ENCODE results near the gene DAAM2. TPM values are rescaled to one million over a fixed set of nuclear protein-coding genes. Genes with fewer than 3 reads are reported as not detected.
A peak's percentile ranks its signal among the peaks of the same experiment; 100 is the strongest.

DAAM2 gene
- total RNA-seq, 1 donor from 2014 or later = 14.0 TPM

GRCh38 chr6:39932386-39932910, 140.3 kb downstream of the DAAM2 start:
- no peak for DNase-seq

DNA sequence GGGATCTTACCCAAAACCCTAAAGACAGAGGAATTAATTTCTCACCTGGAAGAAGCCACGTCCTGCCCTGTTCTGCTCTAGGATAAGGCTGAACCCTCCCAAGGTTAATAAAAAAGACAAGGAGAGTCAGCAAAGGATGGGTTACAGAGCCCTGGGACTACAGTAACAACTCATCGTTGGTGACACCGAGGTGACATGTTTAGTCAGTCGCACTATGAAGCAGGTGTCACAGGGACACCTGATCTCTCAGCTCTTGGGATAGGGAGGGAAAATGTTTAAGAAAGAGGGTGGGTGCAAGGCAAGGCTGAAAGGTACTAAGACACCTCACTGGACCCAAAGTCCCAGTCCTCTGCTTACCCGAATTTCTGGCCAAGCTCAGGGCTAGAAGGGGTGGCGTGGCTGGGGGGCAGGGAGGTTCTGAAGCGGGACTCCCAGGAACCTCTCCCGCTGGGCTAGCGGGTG, 141.5 kb downstream of the DAAM2 start:
- DNase-seq = no peak

- peak; percentile 79 for DNase-seq
Measured at GRCh38 chr6:39934131-39934757, 142.1 kb downstream of the DAAM2 start, which contains the start of gene MOCS1. Gene MOCS1, minus strand, starts transcription at chr6:39934462. Its CDS starts 45 bp downstream, at chr6:39934417.

GRCh38 chr6:39935241-39935640, 143.1 kb downstream of the DAAM2 start:
- DNase-seq = no peak

GRCh38 chr6:39936857-39937256, 144.7 kb downstream of the DAAM2 start:
- no peak for DNase-seq

DNA sequence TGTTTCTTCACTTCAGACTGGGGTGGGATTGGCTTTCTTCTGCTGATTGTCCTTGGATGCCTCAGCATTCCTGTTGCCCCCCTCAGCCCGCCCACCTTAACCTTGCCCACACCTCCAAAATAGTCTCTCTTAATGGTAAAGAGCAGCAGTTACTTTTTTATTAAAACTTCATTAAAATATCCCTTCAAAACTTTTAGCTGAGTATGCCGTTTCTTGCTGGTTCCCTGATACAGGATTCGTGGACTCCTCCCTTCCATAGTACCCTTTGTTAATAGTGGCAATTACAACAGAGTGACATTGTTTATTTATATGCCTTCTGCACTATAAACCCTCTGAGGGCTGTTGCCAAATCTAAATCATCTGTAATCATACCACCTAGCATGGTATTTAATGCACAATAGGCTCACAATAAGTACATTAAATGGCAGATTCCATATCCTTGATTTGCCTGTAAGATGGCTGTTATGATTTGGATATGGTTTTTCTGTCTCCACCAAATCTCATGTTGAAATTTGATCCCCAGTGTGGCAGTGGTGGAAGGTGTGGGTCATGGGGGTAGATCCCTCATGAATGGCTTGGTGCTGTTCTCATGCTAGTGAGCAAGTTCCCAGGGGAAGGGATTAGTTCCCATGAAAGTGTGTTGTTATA, 145.6 kb downstream of the DAAM2 start:
- no peak for DNase-seq

- no peak for DNase-seq
Measured at GRCh38 chr6:39938773-39939654, 146.8 kb downstream of the DAAM2 start.

GRCh38 chr6:39941138-39941537, 149.0 kb downstream of the DAAM2 start:
- DNase-seq = no peak

- DNase-seq = no peak
Measured at GRCh38 chr6:39941820-39942219, 149.6 kb downstream of the DAAM2 start.

DNA sequence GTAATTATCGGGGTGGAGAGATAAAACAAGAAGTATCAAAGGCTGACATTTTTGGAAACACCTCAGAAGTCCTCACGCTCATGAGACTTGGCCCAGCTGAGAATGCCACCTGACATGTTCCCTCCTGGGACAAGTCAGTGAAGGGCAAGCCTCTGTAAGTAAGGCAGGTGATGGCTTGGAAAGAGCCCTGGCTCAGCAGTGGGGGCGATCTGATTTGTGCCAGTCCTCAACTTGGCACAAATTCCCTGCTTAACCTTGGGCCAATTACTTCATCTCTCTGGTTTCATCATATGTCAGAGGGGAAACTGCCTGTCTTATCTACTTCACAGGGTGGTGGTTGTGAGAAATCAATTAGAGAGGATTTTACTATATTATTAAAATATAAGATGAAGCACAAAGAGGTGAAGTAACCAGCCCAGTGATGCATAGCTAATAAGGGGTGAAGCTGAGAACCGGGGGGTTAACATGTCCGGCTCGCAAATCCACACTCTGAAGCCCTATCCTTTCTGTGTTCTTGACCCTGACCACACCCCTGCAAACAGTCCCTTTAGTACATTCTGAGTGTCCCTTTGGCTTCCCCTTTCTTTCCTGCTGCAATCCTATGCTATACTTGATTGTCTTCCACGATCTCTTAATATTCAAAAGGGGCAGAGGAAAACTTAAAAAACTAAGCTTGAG, 150.9 kb downstream of the DAAM2 start:
- no peak for DNase-seq

DNA sequence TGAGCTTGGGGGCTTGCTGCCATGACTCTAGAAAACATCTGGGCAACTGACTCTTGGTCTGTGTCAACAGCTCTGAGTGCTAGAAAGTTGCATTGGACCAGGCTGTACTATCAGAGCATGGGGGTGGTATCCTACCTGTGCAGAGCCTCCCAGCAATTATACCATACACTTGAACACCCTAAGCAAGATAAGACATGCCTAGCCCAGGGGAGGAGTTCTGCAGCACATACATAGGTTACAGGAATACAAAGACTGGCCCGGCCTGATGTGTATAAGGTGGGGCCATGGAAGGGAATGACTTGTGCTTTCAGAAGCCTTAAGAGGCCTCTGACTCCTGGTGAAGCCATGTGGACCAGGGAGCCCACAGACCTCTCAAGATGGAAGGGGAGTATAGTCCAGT, 153.4 kb downstream of the DAAM2 start:
- DNase-seq = no peak

DNA sequence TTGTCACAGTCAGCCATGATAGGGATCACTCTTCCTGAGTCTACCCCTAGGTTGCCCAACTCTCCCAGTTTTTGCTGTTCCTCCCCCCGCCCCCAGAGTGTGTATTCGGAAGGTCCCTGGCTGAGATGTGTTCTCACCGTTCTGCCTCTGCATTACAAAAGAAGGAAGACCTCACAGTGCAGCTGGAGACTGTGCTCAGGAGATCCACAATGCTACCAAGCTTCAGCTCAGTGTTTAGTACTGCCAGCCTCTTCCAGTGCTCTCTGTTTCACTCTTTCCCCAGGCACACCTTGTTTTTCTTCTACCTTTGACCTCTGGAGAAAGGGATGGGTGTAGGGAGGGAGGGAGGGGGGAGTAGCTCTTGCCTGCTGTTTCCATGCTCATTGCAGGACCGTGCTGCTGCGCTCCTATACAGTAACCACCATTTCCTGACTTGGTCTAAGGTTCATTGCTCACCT, 155.5 kb downstream of the DAAM2 start:
- DNase-seq = no peak

DNA sequence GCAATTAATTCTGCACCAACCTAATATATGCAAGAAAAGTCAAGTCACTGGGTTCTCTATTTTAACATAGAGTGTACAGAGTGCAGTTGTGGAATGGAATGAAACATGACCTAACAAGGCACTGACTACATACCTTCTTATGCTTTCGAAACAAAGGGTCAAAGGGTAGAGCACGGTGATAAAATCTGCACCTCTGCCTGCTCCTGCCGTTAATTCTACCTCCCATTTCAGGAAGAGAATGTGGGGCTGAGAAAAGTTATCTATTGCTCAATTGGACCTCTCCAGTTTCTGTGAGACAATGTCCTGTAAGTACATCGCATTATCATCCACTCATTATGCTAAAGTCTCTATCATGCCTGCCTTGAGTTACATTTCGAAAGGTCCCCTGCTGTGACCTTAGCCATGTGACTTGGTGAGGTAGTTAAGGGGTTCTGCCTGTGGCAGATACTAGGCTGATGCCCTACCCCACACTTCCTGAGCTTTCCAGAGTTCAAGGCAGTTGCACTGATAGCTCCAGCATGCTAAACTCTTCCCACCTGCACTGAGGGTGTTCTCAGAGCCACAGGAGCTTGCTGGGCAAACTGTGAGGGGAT, 156.1 kb downstream of the DAAM2 start:
- no peak for DNase-seq

DNA sequence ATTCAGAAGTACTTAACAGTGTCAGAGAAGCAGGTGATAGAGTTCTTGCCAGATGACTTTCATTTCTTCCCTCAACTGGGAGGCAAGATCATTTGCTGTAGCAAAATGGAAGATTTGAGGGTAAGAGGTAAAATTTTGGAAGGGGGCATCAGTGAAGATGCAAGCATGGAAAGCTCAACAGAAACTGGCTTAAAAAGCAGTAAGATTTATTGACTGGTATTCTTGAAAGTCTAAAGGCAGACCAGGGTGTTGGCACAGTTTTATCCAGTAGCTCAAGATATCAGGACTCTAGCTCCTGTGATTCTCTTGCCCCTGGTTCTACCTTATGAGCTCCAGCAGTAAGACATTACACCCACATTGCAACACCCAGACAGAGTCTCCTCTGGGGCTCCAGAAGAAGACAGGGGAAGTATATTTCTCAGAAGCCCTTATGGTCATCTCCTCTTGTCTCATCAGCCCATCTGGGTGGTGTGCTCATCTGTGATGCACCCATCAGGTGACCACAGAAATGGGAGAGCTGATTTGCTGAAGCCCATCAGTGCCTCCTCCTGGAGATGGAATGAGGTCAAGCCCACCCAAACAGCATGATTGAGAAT, 158.0 kb downstream of the DAAM2 start:
- no peak for DNase-seq

- no peak for DNase-seq
Measured at GRCh38 chr6:39951191-39951590, 159.0 kb downstream of the DAAM2 start.

DNA sequence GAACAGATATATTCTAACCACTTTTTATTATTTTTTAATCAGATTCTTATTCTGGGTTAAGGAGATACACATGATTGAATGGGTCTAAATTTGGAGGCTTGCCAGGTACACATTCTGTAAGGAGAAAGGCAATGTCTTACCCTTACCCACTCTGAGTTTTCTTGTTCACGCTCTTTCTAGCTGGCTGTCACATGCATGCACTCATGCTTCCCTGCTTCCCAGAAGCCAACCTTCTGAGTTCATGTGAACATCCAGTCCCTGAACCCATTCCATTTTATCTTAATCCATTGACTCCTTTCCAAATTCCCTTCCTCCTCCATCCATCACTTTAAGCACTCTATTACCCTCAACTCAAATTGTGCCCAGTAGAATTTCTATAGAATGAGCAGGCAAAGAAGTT, 159.5 kb downstream of the DAAM2 start:
- no peak for DNase-seq

DNA sequence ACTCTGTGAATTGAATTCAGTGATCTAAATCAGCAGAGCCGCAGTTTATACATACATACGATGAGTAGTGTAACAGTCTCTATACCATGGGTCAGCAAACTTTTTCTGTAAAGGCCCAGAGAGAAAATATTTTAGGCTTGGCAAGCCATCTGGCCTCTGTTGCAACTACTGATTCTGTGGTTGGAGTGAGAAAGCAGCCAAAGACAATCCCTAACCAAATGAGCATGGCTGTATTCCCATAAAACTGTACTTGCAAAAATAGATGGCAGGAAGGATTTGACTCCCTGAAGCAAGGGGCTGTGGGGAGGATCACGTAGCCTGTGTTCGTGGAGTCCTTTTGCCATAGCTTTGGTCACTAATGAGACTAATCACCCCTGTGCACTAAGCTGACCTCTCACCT, 160.0 kb downstream of the DAAM2 start:
- no peak for DNase-seq

DNA sequence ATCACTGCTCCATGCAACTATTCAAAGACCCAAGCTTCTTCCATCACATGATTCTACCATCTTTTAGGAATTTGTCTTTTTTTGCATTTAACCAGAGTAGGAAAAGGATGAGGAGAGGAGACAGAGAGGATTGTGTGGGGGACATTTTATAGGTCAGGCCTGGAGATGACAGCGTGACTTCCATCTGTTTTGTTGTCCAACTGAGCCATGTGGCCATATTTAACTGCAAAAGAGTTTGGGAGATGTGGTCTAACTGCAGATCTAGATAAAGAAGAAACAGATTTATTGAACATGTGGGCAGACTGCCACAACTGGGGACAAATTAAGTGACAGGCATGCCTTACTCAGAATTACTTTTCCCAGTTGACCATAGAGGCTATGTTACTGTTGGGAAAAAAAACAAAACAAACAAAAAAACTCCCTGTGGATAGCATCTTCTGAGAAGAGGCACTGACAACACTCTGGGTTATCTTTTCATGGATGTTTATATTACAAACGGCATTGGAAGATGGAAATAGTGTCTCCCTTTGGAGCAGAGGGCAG, 161.0 kb downstream of the DAAM2 start:
- DNase-seq = no peak

All from occipital lobe (tissue), 2 donors.